Measurements from ENCODE around the gene PITPNM3.

The PITPNM3 gene

DNA sequence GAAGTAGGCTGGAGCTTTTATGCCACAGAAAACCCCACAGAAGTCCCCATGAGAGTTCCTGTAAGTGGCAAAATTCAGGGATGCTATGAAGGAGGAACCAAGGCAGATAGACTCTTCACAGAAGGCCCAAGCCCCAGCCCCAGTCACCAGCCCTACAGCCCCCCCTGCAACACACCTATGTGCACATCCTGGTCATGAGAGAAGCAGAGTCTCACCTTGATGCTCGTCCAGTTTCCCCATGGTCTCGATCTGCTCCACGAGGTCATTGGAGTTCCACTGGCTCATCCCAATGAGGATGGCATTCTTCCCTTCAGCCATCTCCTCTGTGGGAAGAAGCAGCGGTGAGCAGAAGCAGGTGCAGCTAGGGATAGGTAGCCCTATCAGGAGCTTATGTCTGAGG lies 31.2 kb downstream of the PITPNM3 start:
- no peak for DNase-seq

DNA sequence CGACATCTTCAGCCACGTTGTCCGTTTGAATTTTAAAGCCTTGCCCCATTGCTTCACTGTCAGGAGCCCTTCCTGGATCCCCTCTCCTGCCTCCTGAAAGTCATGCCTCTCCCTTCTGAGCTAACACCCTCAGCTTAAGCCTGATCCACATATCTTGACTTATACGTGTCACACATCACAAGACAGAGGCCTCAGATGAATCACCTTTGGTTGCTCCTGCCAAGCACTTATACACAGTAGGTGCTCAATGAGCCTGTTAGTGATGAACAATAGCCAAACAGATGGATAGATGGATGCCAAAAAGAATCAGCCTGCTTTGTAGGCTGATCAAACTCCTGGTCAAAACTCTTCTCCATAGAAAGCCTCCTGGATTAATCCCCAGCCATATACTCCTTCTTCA lies 31.8 kb downstream of the PITPNM3 start:
- no peak for DNase-seq

DNA sequence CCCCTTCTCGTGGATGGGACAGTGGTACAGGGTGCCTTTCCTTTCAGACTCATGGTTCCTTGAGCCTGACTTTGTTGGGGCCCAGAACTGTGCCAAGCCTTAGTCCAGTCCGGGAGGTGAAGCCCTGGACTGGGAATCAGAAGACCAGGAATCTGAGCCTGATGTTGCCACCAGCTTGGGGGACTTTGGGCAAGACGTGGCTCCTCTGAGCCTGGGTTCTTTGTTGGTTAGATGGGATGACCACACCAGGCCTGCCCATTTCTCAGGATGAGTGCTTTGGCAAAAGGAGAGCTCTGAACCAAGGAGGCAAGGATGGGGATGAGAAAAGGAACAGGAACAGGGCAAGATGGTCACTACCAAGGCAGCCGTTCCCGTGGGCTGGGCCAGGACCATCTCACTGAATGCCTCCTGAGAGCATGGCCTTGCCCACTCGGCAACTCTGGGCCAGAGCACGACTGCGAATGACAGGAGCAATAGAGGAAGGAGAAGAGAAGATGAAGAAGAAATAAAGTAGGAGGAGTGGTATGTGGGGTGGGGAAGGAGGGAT lies 32.5 kb downstream of the PITPNM3 start:
- no peak for DNase-seq

DNA sequence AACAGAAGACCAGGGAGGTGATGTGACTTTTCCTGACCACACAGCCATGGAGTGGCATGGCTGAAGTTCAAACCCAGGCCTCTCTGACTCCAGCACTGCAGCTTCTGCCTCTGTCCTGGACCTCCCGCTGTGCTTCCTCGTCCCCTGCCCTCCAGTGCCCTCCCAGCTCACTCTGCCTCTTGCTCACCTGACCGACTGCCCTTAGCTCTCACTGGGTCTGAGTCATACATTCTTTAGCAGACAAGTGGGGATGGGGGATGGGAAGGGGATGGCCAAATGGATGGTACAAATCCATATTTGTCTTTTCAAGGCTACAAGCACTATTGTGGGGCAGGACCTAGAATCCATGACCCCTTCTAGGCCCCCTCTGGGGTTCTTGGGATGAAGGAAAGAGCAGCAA lies 33.0 kb downstream of the PITPNM3 start:
- no peak for DNase-seq

GRCh38 chr17:6521586-6521985 lies 34.8 kb downstream of the PITPNM3 start:
- no peak for DNase-seq

DNA sequence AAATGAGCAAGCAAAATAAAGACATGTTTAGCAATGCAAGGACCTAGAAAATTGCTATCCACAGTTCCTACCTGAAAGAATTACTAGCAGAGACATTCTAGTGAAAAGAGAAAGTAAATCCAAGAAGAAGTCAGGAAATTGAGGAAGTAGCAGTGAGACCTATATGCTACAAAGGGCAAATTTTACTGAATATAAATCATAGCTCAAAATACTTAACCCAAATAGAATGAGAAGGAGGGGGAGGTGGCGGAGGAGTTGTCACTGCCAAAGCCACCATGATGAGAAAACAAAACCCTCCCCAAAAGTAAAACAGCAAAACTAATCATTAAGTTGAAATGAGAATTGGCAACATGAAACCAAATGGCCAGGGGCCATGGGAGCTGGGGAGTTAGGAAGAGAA lies 39.3 kb downstream of the PITPNM3 start:
- no peak for DNase-seq

- no peak for DNase-seq
Measured at GRCh38 chr17:6514371-6514770, 42.0 kb downstream of the PITPNM3 start.

DNA sequence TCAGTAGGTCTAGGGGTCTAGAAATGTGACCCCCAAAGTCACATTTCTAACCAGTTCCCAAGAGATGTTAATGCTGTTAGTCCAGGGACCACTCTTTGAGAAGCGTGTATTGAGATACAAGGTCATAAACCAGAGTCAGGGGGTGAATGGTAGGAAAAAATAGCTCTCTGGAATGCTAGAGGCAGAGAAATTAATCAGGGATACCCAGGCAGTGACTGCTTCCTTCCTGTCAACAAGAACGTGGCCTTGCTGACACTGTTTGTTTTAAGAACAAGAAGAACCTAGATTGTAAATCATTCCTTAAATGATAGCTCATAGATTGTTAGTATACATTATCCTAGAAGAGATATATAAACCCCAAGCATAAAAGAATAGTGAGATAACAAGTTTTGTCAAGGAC lies 43.8 kb downstream of the PITPNM3 start:
- no peak for DNase-seq

DNA sequence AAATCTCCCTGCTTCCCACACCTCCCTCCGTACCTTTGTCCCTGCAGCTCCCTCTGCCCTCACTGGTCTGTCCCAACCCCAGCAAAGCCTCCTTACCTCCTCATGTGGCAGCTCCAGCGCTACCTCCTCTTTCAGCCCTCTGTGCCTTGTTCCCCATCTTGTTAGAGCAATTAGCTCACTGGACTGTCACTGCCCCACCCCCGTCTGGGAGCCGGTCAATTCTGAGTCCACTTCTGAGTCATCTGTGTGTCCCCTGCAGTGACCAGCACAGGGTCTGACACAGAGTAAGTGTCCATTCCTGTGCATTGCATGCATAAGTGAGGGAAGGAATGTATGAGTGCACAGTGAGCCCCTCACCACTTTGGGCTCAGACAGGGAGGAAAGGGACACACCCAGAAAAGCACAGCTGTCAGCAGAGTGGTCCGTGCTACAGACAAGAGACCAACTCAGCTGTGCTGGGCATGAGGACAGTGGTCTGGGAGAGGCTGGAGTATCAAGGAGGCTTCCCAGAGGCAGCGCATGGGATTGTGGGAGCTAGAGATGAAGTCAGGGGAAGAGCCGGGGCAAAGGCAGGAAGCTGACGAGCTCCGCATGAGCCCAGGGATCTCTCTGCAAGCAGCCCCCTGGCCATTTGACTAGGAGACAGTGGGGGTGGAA lies 45.9 kb downstream of the PITPNM3 start:
- DNase-seq = no peak

DNA sequence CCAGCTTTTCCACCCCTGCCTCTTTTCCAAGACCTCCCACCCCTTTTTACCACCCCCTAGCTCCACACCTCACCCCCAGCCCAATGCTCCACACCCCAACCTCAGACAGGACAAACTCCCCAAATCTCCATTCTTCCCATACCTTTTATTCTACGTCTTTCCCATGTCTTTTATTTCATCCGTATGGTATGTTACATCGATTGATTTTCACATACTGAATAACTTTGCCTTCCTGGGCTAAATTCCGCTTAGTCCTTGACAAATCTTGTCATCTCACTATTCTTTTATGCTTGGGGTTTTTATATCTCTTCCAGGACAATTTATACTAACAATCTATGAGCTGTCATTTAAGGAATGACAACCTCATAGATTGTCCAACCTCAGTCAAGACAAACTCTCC lies 46.4 kb downstream of the PITPNM3 start:
- DNase-seq = no peak

- DNase-seq = no peak
Measured at GRCh38 chr17:6509031-6509771, 47.2 kb downstream of the PITPNM3 start.

- DNase-seq = no peak
Measured at GRCh38 chr17:6508519-6509030, 47.8 kb downstream of the PITPNM3 start.

DNA sequence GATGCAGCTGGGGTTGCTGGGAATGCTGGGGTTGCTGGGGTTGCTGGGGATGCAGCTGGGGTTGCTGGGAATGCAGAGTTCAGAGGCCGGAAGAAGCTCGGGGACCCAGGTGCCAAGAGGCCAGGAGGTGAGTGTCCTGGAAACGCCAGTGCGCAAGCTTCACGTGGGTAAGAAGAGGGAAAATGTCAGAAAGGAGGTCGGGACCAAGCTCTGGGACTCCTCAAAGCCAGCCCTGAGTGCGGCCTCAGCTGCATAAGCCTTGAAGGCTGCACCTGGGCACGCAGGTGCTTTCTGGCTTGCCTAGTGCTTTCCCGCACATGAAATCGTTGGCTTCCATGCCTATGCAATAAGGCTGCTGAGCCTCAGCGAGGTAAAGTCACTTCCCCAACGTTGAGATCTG lies 48.3 kb downstream of the PITPNM3 start:
- DNase-seq = no peak

DNA sequence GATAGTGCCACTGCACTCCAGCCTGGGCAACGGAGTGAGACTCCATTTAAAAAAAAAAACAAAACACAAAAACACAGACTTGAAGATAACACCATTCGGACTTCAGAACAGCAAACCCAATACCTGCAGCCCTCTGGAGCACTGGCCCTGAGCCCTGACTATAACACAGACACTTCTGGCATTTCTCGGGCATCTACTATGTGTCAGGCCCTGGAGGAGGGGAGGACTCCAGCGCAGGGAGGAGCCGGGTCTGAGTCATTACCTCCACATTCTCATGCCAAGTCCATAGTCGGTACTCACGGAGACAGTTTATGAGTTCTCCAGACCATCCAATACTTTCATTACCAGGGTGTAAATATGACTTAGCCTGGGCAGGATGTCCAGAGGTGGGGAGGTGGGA lies 48.8 kb downstream of the PITPNM3 start:
- no peak for DNase-seq

DNA sequence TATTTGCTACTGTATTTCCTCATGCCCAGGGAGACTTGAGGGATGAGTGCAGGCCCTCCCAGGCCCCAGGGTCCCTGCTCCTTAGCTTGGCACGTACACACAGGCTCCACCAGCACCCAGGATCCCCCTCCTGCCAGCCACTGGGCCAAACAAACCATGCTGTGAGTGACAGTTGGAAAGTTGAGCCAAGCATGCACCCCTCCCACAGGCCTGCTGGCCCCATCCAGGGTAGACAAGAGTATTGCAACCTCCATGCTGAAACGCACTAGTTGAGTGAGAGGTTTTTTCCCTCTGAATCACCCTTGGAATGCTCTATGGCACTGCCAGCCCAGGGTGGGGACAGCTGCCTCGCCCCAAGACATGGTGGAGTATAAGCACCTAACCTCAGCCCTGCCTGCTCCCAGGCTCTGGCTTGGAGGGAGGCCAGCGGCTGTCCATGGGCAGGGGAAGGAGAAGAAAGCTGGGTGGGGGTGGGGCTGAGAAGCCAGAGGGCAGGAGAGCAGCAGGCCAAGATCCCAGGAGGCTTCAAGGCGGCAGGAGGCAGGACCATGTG lies 49.6 kb downstream of the PITPNM3 start:
- DNase-seq = no peak

- DNase-seq = no peak
Measured at GRCh38 chr17:6505425-6506142, 50.8 kb downstream of the PITPNM3 start.

GRCh38 chr17:6503641-6504195 lies 52.6 kb downstream of the PITPNM3 start:
- no peak for DNase-seq

DNA sequence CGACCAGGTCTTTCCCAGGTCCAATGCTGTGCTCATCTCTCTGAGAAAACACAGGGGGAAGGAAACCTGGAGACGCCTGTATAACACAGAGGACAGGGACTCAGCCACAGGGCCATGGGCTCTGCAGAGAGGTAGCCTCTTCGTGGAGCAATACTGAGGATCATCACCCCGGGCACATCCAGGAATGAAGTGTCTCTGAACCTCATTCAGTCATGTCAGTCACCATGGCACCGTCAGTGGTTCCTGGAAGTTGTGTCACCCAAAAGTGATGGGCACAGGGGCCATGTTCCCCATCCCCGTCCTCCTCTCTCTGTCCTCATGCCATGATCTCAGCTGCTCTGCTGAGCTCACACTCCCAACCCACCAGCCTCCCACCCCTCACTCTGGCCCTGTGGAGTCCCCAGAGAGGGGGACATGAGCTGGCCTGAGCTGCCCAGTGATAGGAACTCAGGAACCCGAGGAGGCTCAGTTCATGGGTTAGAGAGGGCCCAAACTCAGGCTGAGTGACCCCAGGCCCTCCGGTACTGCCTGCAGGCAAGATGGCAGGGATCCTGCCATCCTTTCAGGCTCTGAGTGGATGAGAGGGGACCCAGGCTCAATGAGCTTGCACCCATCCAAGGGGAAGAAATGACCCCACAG lies 53.4 kb downstream of the PITPNM3 start:
- no peak for DNase-seq

GRCh38 chr17:6502142-6502541 lies 54.2 kb downstream of the PITPNM3 start:
- DNase-seq = no peak

GRCh38 chr17:6501359-6501758 lies 55.0 kb downstream of the PITPNM3 start:
- DNase-seq = no peak

- DNase-seq = no peak
Measured at GRCh38 chr17:6498901-6499540, 57.3 kb downstream of the PITPNM3 start.

DNA sequence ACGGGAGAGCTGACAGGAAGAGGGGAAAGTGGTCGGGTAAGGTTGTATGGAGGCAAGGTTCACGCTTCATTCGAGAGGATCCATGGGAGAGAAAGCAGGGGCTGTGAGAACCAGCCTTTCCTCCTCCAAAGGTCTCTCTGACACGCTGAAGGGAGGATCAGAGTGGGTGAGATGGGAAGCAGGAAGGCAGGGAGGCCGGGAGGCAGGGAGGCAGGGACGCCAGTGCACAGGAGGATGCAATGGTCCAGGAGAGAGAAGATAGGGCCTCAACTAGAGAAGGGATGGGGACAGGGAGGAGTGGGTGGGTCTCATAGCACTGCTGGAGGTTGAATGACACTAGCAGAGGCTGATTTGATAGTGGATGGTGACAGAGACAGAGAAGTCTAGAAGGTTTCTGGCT lies 58.0 kb downstream of the PITPNM3 start:
- no peak for DNase-seq
